HepG2 (cell line): ENCODE results near the gene PRPF18. TPM values are rescaled to one million over a fixed set of nuclear protein-coding genes. Genes with fewer than 3 reads are reported as not detected.

Experiments
- AHDC1 ChIP-seq: sonication (generic); formaldehyde crosslinking; IDR thresholded peaks from 2 replicates; pipeline ENCODE4 v1.5.1; 2020; ENCODE audit warnings: mild to moderate bottlenecking, missing genetic modification reagents, borderline replicate concordance
- RBM39 ChIP-seq: fragments of 200-400 bp; formaldehyde crosslinking; IDR thresholded peaks from one replicate; pipeline ENCODE4 v1.6.1; 2018; ENCODE audit warnings: antibody characterized with exemption, mild to moderate bottlenecking, low read depth, low read length; ENCODE audit not compliant: poor library complexity, severe bottlenecking
- SETDB1 ChIP-seq: sonication (generic); formaldehyde crosslinking; IDR thresholded peaks from 2 replicates; pipeline ENCODE4 v1.5.1; 2020; ENCODE audit warnings: missing genetic modification reagents, mild to moderate bottlenecking, borderline replicate concordance
- polyA plus RNA-seq, 8 experiments: library from polyadenylated mRNA; depleted of rRNA in 3 of 8; stranded (reverse) in 7 of 8; unstranded in 1 of 8; fragments of >200 nt; fragmentation: Illumina TruSeq in 4 of 8; extraction: Trizol in 4 of 8; gene quantifications; 2 replicates each; pipeline versions ENCODE4 v1.2.1 to v1.2.3, GENCODE V29; 2011 to 2016; ENCODE audit warnings: low read depth in 4 of 8, missing spikeins in 1 of 8, mixed read lengths in 1 of 8; ENCODE audit not compliant: insufficient read depth in 1 of 8
- total RNA-seq, 5 experiments: library from RNA; depleted of rRNA; stranded (reverse); fragments of >200 nt; fragmentation: Illumina TruSeq; extraction: Trizol; gene quantifications; 2 replicates each; pipeline ENCODE4 v1.2.3, GENCODE V29; 2016; ENCODE audit warnings: low read depth in 1 of 5
- TF ChIP-seq, protein P1 (sequence below): sonication (generic); formaldehyde crosslinking; IDR thresholded peaks from 2 replicates; pipeline ENCODE4 v1.8.1; 2023; ENCODE audit warnings: mild to moderate bottlenecking, missing genetic modification reagents
- TF ChIP-seq, protein P2 (sequence below): IDR thresholded peaks from 2 replicates; pipeline ENCODE4 v1.6.1; 2012; ENCODE audit warnings: low read depth, low read length, improper control_type of control experiment
- TF ChIP-seq, protein P3 (sequence below): sonication (generic); formaldehyde crosslinking; IDR thresholded peaks from 2 replicates; pipeline ENCODE4 v1.5.0; 2020; ENCODE audit warnings: mild to moderate bottlenecking, missing genetic modification reagents, borderline replicate concordance
- TF ChIP-seq, protein P4 (sequence below): sonication (generic); formaldehyde crosslinking; conservative IDR thresholded peaks from 2 replicates; pipeline ENCODE4 v1.4.0; 2020; ENCODE audit warnings: mild to moderate bottlenecking, missing genetic modification reagents, moderate library complexity

The PRPF18 gene
- total and polyA plus RNA-seq, 2 of the 13 experiments (the other 11 are each of a cell fraction or from before 2014, with no cell fraction given) = 6.1 to 17.2 TPM

DNA sequence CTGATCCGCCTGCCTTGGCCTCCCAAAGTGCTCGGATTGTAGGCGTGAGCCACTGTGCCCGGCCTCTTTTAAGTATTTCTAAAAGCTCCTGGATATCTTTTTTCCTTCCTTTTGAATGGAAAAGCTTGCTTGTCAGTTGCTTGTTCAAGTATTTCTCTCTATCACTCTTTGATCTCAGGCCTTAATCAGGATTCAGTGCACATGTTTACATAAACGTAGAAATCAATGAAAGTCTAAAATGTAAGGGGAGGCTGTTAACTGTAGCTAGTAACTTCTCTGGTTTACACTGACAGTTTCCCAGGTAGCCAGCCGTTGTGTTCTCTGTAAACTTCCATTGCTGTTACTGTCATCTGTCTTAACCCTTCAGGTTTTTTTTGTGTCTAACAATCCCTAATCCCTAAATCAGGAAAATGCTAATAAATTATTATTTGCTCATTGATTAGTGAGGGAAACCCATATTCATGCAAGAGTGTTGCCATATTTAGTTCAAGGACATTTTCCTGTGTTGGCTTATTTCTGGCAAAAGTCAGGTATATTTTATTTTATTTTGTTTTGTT lies 1.5 kb upstream of the PRPF18 start (continued):
- TF ChIP-seq AHDC1 (CRISPR knock-in tag) (0 out of 2 replicates have a peak, but pooled peaks have one; percentile 23), RBM39 (no peak), SETDB1 (CRISPR knock-in tag) (no peak)
- TF ChIP-seq, protein P1, sequence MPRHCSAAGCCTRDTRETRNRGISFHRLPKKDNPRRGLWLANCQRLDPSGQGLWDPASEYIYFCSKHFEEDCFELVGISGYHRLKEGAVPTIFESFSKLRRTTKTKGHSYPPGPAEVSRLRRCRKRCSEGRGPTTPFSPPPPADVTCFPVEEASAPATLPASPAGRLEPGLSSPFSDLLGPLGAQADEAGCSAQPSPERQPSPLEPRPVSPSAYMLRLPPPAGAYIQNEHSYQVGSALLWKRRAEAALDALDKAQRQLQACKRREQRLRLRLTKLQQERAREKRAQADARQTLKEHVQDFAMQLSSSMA = no peak
- TF ChIP-seq, protein P2, sequence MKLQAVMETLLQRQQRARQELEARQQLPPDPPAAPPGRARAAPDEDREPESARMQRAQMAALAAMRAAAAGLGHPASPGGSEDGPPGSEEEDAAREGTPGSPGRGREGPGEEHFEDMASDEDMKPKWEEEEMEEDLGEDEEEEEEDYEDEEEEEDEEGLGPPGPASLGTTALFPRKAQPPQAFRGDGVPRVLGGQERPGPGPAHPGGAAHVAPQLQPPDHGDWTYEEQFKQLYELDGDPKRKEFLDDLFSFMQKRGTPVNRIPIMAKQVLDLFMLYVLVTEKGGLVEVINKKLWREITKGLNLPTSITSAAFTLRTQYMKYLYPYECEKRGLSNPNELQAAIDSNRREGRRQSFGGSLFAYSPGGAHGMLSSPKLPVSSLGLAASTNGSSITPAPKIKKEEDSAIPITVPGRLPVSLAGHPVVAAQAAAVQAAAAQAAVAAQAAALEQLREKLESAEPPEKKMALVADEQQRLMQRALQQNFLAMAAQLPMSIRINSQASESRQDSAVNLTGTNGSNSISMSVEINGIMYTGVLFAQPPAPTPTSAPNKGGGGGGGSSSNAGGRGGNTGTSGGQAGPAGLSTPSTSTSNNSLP = peak; percentile 65
- TF ChIP-seq, protein P3, sequence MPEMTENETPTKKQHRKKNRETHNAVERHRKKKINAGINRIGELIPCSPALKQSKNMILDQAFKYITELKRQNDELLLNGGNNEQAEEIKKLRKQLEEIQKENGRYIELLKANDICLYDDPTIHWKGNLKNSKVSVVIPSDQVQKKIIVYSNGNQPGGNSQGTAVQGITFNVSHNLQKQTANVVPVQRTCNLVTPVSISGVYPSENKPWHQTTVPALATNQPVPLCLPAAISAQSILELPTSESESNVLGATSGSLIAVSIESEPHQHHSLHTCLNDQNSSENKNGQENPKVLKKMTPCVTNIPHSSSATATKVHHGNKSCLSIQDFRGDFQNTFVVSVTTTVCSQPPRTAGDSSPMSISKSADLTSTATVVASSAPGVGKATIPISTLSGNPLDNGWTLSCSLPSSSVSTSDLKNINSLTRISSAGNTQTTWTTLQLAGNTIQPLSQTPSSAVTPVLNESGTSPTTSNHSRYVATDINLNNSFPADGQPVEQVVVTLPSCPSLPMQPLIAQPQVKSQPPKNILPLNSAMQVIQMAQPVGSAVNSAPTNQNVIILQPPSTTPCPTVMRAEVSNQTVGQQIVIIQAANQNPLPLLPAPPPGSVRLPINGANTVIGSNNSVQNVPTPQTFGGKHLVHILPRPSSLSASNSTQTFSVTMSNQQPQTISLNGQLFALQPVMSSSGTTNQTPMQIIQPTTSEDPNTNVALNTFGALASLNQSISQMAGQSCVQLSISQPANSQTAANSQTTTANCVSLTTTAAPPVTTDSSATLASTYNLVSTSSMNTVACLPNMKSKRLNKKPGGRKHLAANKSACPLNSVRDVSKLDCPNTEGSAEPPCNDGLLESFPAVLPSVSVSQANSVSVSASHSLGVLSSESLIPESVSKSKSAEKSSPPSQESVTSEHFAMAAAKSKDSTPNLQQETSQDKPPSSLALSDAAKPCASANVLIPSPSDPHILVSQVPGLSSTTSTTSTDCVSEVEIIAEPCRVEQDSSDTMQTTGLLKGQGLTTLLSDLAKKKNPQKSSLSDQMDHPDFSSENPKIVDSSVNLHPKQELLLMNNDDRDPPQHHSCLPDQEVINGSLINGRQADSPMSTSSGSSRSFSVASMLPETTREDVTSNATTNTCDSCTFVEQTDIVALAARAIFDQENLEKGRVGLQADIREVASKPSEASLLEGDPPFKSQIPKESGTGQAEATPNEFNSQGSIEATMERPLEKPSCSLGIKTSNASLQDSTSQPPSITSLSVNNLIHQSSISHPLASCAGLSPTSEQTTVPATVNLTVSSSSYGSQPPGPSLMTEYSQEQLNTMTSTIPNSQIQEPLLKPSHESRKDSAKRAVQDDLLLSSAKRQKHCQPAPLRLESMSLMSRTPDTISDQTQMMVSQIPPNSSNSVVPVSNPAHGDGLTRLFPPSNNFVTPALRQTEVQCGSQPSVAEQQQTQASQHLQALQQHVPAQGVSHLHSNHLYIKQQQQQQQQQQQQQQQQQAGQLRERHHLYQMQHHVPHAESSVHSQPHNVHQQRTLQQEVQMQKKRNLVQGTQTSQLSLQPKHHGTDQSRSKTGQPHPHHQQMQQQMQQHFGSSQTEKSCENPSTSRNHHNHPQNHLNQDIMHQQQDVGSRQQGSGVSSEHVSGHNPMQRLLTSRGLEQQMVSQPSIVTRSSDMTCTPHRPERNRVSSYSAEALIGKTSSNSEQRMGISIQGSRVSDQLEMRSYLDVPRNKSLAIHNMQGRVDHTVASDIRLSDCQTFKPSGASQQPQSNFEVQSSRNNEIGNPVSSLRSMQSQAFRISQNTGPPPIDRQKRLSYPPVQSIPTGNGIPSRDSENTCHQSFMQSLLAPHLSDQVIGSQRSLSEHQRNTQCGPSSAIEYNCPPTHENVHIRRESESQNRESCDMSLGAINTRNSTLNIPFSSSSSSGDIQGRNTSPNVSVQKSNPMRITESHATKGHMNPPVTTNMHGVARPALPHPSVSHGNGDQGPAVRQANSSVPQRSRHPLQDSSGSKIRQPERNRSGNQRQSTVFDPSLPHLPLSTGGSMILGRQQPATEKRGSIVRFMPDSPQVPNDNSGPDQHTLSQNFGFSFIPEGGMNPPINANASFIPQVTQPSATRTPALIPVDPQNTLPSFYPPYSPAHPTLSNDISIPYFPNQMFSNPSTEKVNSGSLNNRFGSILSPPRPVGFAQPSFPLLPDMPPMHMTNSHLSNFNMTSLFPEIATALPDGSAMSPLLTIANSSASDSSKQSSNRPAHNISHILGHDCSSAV (CRISPR knock-in tag) = no peak
- TF ChIP-seq, protein P4, sequence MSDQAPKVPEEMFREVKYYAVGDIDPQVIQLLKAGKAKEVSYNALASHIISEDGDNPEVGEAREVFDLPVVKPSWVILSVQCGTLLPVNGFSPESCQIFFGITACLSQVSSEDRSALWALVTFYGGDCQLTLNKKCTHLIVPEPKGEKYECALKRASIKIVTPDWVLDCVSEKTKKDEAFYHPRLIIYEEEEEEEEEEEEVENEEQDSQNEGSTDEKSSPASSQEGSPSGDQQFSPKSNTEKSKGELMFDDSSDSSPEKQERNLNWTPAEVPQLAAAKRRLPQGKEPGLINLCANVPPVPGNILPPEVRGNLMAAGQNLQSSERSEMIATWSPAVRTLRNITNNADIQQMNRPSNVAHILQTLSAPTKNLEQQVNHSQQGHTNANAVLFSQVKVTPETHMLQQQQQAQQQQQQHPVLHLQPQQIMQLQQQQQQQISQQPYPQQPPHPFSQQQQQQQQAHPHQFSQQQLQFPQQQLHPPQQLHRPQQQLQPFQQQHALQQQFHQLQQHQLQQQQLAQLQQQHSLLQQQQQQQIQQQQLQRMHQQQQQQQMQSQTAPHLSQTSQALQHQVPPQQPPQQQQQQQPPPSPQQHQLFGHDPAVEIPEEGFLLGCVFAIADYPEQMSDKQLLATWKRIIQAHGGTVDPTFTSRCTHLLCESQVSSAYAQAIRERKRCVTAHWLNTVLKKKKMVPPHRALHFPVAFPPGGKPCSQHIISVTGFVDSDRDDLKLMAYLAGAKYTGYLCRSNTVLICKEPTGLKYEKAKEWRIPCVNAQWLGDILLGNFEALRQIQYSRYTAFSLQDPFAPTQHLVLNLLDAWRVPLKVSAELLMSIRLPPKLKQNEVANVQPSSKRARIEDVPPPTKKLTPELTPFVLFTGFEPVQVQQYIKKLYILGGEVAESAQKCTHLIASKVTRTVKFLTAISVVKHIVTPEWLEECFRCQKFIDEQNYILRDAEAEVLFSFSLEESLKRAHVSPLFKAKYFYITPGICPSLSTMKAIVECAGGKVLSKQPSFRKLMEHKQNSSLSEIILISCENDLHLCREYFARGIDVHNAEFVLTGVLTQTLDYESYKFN (CRISPR knock-in tag) = peak; percentile 29; the same call in 1 of the 2 replicates
